H1 (cell line): ENCODE results near the gene ARHGAP35. TPM values are rescaled to one million over a fixed set of nuclear protein-coding genes. Genes with fewer than 3 reads are reported as not detected.

Experiments used
- CTCF ChIA-PET: fragments of 300-600 bp; sonication (Branson Sonifier 250); formaldehyde crosslinking; loops from one replicate; lab custom pipeline; 2021; ENCODE audit not compliant: partially characterized antibody; lab: Charles Lee
- POLR2A ChIA-PET: fragments of 300-600 bp; sonication (Branson Sonifier 250); formaldehyde crosslinking; loops from one replicate; lab custom pipeline; 2021; ENCODE audit warnings: inconsistent platforms; ENCODE audit not compliant: partially characterized antibody; lab: Charles Lee
- DNase-seq, 2 experiments: peaks; one replicate each; pipeline versions ENCODE4 v3.0.0 to v3.0.0-alpha.2; 2010 to 2022; ENCODE audit warnings: low spot score in 2 of 2, low read depth in 1 of 2, mixed read lengths in 1 of 2
- FAIRE-seq: peaks from 2 replicates; lab custom pipeline; 2011; peaks lifted over from hg19 to GRCh38; lab: Jason Lieb, UNC
- H2AFZ ChIP-seq: 2 replicates; pipeline ENCODE4 v1.8.1; 2012; ENCODE audit warnings: low read length, inconsistent platforms
- H2AK5ac ChIP-seq: 2 replicates; pipeline ENCODE4 v1.6.1; 2013; ENCODE audit warnings: low read depth, low read length
- H2BK120ac ChIP-seq: replicated peaks from 2 replicates; pipeline ENCODE3; 2013; ENCODE audit warnings: low read depth, low read length, inconsistent platforms
- H2BK12ac ChIP-seq: 2 replicates; pipeline ENCODE4 v1.6.1; 2013; ENCODE audit warnings: low read depth, low read length
- H2BK15ac ChIP-seq: 2 replicates; pipeline ENCODE4 v1.6.1; 2013; ENCODE audit warnings: low read length
- H2BK20ac ChIP-seq: 2 replicates; pipeline ENCODE4 v1.6.1; 2013; ENCODE audit warnings: low read length
- H2BK5ac ChIP-seq: 2 replicates; pipeline ENCODE4 v1.6.1; 2013; ENCODE audit warnings: low read depth, low read length
- H3K14ac ChIP-seq: 2 replicates; pipeline ENCODE4 v1.6.1; 2013; ENCODE audit warnings: inconsistent platforms; ENCODE audit not compliant: insufficient read length
- H3K18ac ChIP-seq: 2 replicates; pipeline ENCODE4 v1.6.1; 2013; ENCODE audit warnings: low read length; ENCODE audit errors: extremely low read depth
- H3K23ac ChIP-seq: 2 replicates; pipeline ENCODE4 v1.6.1; 2013; ENCODE audit warnings: inconsistent platforms; ENCODE audit not compliant: insufficient read length
- H3K23me2 ChIP-seq: 2 replicates; pipeline ENCODE4 v1.6.1; 2013; ENCODE audit warnings: low read depth, low read length
- H3K27ac ChIP-seq: 2 replicates; pipeline ENCODE4 v1.6.1; 2011; ENCODE audit warnings: low read depth, low read length, inconsistent platforms
- H3K27me3 ChIP-seq, 4 experiments: replicated peaks in 1 of 4; 1 replicate in 1 of 4; 2 replicates in 3 of 4; pipeline versions ENCODE4 v1.6.1 to v1.8.1; 2011 to 2013; ENCODE audit warnings: low read length in 3 of 4, mild to moderate bottlenecking in 3 of 4, inconsistent platforms in 2 of 4, mixed read lengths in 2 of 4, moderate library complexity in 1 of 4; ENCODE audit not compliant: control insufficient read depth in 3 of 4, insufficient read depth in 3 of 4; ENCODE audit errors: extremely low read depth in 1 of 4
- H3K36me3 ChIP-seq, 4 experiments: 2 replicates each; pipeline versions ENCODE4 v1.6.1 to v1.8.1; 2011 to 2013; ENCODE audit warnings: mild to moderate bottlenecking in 4 of 4, low read length in 3 of 4, moderate library complexity in 2 of 4, control low read depth in 1 of 4, inconsistent platforms in 1 of 4; ENCODE audit not compliant: insufficient read depth in 4 of 4, control insufficient read depth in 2 of 4
- H3K4ac ChIP-seq: replicated peaks from 2 replicates; pipeline ENCODE3; 2013; ENCODE audit warnings: low read length, low read depth, mixed read lengths, inconsistent platforms; ENCODE audit not compliant: insufficient read length
- H3K4me1 ChIP-seq, 4 experiments: replicated peaks in 1 of 4; 1 replicate in 1 of 4; 2 replicates in 3 of 4; pipeline versions ENCODE4 v1.6.1 to v1.8.1; 2011 to 2013; ENCODE audit warnings: low read length in 3 of 4, inconsistent platforms in 2 of 4, mixed read lengths in 1 of 4; ENCODE audit not compliant: insufficient read depth in 4 of 4, control insufficient read depth in 3 of 4
- H3K4me2 ChIP-seq, 2 experiments: 2 replicates each; pipeline versions ENCODE4 v1.6.1 to v1.8.1; 2011 to 2013; ENCODE audit warnings: low read depth in 2 of 2, low read length in 2 of 2, control low read depth in 1 of 2, inconsistent platforms in 1 of 2, mild to moderate bottlenecking in 1 of 2; ENCODE audit not compliant: insufficient read depth in 1 of 2
- H3K4me3 ChIP-seq, 4 experiments: fragments of 200-600, 300-600 bp in 1 of 4; sonication (generic), shearing (Covaris generic), sonication (Bioruptor Twin) in 1 of 4; 2 replicates each; pipeline versions ENCODE4 v1.5.1 to v1.8.1; 2011 to 2016; ENCODE audit warnings: low read length in 4 of 4, low read depth in 3 of 4, control low read depth in 2 of 4, inconsistent platforms in 2 of 4, mild to moderate bottlenecking in 2 of 4, mixed read lengths in 1 of 4, moderate library complexity in 1 of 4; ENCODE audit not compliant: insufficient read depth in 2 of 4; ENCODE audit errors: extremely low read depth in 1 of 4
- H3K56ac ChIP-seq: replicated peaks from 2 replicates; pipeline ENCODE3; 2013; ENCODE audit warnings: low read depth, mild to moderate bottlenecking, mixed read lengths, low read length, inconsistent platforms; ENCODE audit not compliant: insufficient read length
- H3K79me1 ChIP-seq: 2 replicates; pipeline ENCODE4 v1.6.1; 2013; ENCODE audit warnings: low read depth, low read length, control low read depth
- H3K79me2 ChIP-seq, 2 experiments: 2 replicates each; pipeline versions ENCODE4 v1.6.1 to v1.8.1; 2012 to 2013; ENCODE audit warnings: low read length in 2 of 2, mild to moderate bottlenecking in 2 of 2, inconsistent platforms in 1 of 2; ENCODE audit not compliant: insufficient read depth in 2 of 2, control insufficient read depth in 1 of 2
- H3K9ac ChIP-seq, 4 experiments: replicated peaks in 1 of 4; 1 replicate in 1 of 4; 2 replicates in 3 of 4; pipeline versions ENCODE4 v1.6.1 to v1.8.1; 2011 to 2013; ENCODE audit warnings: low read depth in 3 of 4, low read length in 3 of 4, control low read depth in 2 of 4, mild to moderate bottlenecking in 2 of 4, moderate library complexity in 2 of 4, inconsistent platforms in 1 of 4; ENCODE audit errors: extremely low read depth in 1 of 4
- H3K9me3 ChIP-seq, 2 experiments: 2 replicates each; pipeline versions ENCODE4 v1.6.1 to v1.8.1; 2012 to 2013; ENCODE audit warnings: mild to moderate bottlenecking in 2 of 2, moderate library complexity in 2 of 2, control low read depth in 1 of 2, inconsistent platforms in 1 of 2, low read depth in 1 of 2, low read length in 1 of 2, mixed read lengths in 1 of 2; ENCODE audit not compliant: insufficient read depth in 2 of 2
- H4K20me1 ChIP-seq, 2 experiments: replicated peaks in 1 of 2; 2 replicates each; pipeline versions ENCODE3 to v1.8.1; 2011 to 2013; ENCODE audit warnings: inconsistent platforms in 2 of 2, low read length in 2 of 2, mild to moderate bottlenecking in 1 of 2; ENCODE audit not compliant: insufficient read depth in 2 of 2, control insufficient read depth in 1 of 2
- H4K5ac ChIP-seq: 2 replicates; pipeline ENCODE4 v1.6.1; 2013; ENCODE audit warnings: low read length, low read depth, mixed read lengths, inconsistent platforms; ENCODE audit not compliant: insufficient read length
- H4K8ac ChIP-seq: 2 replicates; pipeline ENCODE4 v1.8.0; 2013; ENCODE audit warnings: mild to moderate bottlenecking, moderate library complexity, low read length, inconsistent platforms; ENCODE audit not compliant: insufficient read depth; ENCODE audit errors: extremely low read depth
- H4K91ac ChIP-seq: replicated peaks from 2 replicates; pipeline ENCODE3; 2013; ENCODE audit warnings: low read length, mixed read lengths, inconsistent platforms; ENCODE audit not compliant: insufficient read length
- SIN3A ChIP-seq, 2 experiments: IDR thresholded peaks in 1 of 2; conservative IDR thresholded peaks in 1 of 2; 2 replicates each; pipeline ENCODE4 v1.6.1; 2011 to 2012; ENCODE audit warnings: low read length in 2 of 2, improper control_type of control experiment in 1 of 2, low read depth in 1 of 2, mild to moderate bottlenecking in 1 of 2
- WGBS, 2 experiments: shearing (Covaris generic) in 1 of 2; methylation state at CpG; one replicate each; pipeline versions ENCODE4 v1.1.6 to v1.1.7; 2013 to 2015; ENCODE audit warnings: low lambda C conversion rate in 2 of 2, mixed read lengths in 2 of 2, inconsistent platforms in 1 of 2, low coverage in 1 of 2, missing lambda C conversion rate in 1 of 2; ENCODE audit not compliant: insufficient replicate concordance in 2 of 2, insufficient coverage in 1 of 2, insufficient read length in 1 of 2; ENCODE audit errors: extremely low coverage in 1 of 2, missing lambda C conversion rate in 1 of 2; 5-methylcytosine and 5-hydroxymethylcytosine counted together
- polyA plus RNA-seq, 7 experiments: library from polyadenylated mRNA; depleted of rRNA in 3 of 7; stranded (reverse) in 5 of 7; unstranded in 2 of 7; fragments of >200 nt in 5 of 7; fragments of 200-250 nt in 2 of 7; gene quantifications; 1 replicate in 5 of 7; 2 replicates in 1 of 7; 4 replicates in 1 of 7; pipeline versions ENCODE4 v1.2.1 to v1.2.3, GENCODE V29; 2011 to 2013; ENCODE audit warnings: missing spikeins in 2 of 7, mixed read lengths in 2 of 7
- total RNA-seq: library from RNA; stranded (reverse); fragmentation: NEBNext Ultra II Directional; extraction: Animal tissue kit (Norgen Biotek cat#: 25700); gene quantifications from 2 replicates; pipeline ENCODE4 v1.2.1, GENCODE V29; 2021

The ARHGAP35 gene
- total and polyA plus RNA-seq, 2 of the 8 experiments (the other 6 are each of a cell fraction or from before 2014, with no cell fraction given): 29.7 to 64.5 TPM

DNA sequence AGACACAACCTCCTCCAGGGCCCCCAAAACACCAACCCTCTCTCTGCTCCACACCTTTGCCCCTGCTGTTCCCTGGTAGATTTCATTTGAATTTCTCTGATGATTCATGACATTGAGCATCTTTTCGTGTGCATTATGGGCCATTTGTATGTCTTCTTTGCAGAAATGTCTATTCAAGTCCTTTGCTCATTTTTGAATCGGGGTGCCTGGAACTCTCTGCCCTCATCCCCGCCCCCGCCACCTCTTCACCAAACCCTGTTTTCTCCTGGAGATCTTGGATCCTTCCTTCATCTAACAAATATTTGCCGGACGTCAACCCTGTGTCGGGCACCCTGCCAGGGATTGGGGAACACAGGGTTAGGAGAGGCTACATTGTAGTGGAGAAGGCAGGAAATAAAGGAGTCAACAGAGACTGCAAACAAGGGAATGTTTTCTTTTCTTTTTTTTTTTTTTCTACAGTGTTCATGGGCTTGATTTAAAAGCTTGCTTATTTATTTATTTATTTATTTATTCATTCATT lies 46.9 kb upstream of the ARHGAP35 start:
- ChIA-PET POLR2A (interaction anchor here (0.6 to 4.0 kb wide), 5 partner anchors 9 to 492 kb away, joined by 3 to 15 read pairs (median 13); partner anchors contain the start of gene SLC1A5), CTCF (interaction anchor here (1.4 to 2.0 kb wide), 2 partner anchors 34 to 47 kb away, joined by 5 read pairs; no protein-coding TSS in a partner anchor)
- H2BK120ac ChIP-seq: no peak overlapping the region
- TF ChIP-seq SIN3A (conservative IDR thresholded peaks at IDR 0.05 in 1 of 2, IDR thresholded peaks at IDR 0.05 in 1 of 2; ENCODE audit: low read depth in 1 of 2, low read length in 2 of 2): no peak

More for the DNA sequence above, 46.9 kb upstream of the ARHGAP35 start:
- no peak overlapping the region for H4K5ac ChIP-seq
- H3K23me2 ChIP-seq: no peaks in the 10 kb centered on the region; the same call in 1 of the 2 replicates
- H3K27ac ChIP-seq: no peak overlapping the region
- no peaks in the 10 kb centered on the region for H3K36me3 ChIP-seq
- peaks cover 0 to 4% (median 1%) of the 10 kb centered on the region in 4 experiments; a peak in 1 of 7 replicates for H3K4me1 ChIP-seq
- no peak for FAIRE-seq
- no peak overlapping the region for H2BK20ac ChIP-seq
- no peak overlapping the region for H3K4ac ChIP-seq
- H3K4me2 ChIP-seq: no peak overlapping the region
- H3K4me3 ChIP-seq: no peak overlapping the region
- no peaks in the 10 kb centered on the region for H4K20me1 ChIP-seq
- no peaks in the 10 kb centered on the region for H3K27me3 ChIP-seq
- H3K18ac ChIP-seq: no peak overlapping the region
- WGBS, 2 experiments: 83% methylated on average over 7 of the region's 7 CpGs; no CpG with 5 or more reads in 1 of the 2 experiments
- H2BK15ac ChIP-seq: no peak overlapping the region
- no peak overlapping the region for H3K23ac ChIP-seq
- H3K56ac ChIP-seq: no peak overlapping the region
- no peak overlapping the region for H4K8ac ChIP-seq
- H3K14ac ChIP-seq: no peak overlapping the region
- H4K91ac ChIP-seq: no peak overlapping the region
- no peak overlapping the region for H2BK5ac ChIP-seq
- H3K9ac ChIP-seq: no peak overlapping the region
- H3K79me2 ChIP-seq: no peaks in the 10 kb centered on the region
- H3K79me1 ChIP-seq: no peaks in the 10 kb centered on the region
- H2BK12ac ChIP-seq: no peak overlapping the region
- no peak for DNase-seq
- 0 out of 2 replicates have a peak overlapping the region, but pooled peaks have one; percentile 70 for H2AFZ ChIP-seq
- H3K9me3 ChIP-seq: no peaks in the 10 kb centered on the region
- H2AK5ac ChIP-seq: no peak overlapping the region
